Right lobe of liver (tissue), 6 donors: ENCODE results near the gene SKP2. TPM values are rescaled to one million over a fixed set of nuclear protein-coding genes. Genes with fewer than 3 reads are reported as not detected.

Experiments used
- ATAC-seq, 4 donors: fragments of 200-7000 bp; cut with Tn5 transposase; one replicate each; pipeline ENCODE4 v1.9.1; 2020; ENCODE audit warnings: mild to moderate bottlenecking in 4 of 4, moderate library complexity in 4 of 4
- DNase-seq, 3 donors: peaks; one replicate each; pipeline ENCODE4 v3.0.0-alpha.2; 2020
- H3K27ac ChIP-seq, 3 donors: fragments of 200-600 bp; one replicate each; pipeline ENCODE4 v1.8.0; 2022
- H3K27me3 ChIP-seq, 2 donors: fragments of 200-600 bp; one replicate each; pipeline ENCODE4 v1.8.0; 2022
- H3K36me3 ChIP-seq, 4 donors: fragments of 200-600 bp; sonication (generic) in 1 of 4; one replicate each; pipeline versions ENCODE4 v1.5.1 to v1.8.0; 2017 to 2022; ENCODE audit warnings: control low read depth in 1 of 4
- H3K4me1 ChIP-seq, 4 donors: fragments of 200-600 bp; sonication (generic) in 1 of 4; one replicate each; pipeline versions ENCODE4 v1.5.1 to v1.8.0; 2017 to 2022; ENCODE audit warnings: control low read depth in 1 of 4
- H3K4me3 ChIP-seq, 3 donors: fragments of 200-600 bp; one replicate each; pipeline ENCODE4 v1.8.0; 2022
- H3K9me3 ChIP-seq, 4 donors: fragments of 200-600 bp; sonication (generic) in 1 of 4; one replicate each; pipeline versions ENCODE4 v1.5.1 to v1.8.0; 2017 to 2022; ENCODE audit warnings: control low read depth in 1 of 4
- CTCF ChIP-seq, 4 donors: fragments of 200-600 bp in 3 of 4; fragments of 450-650 bp in 1 of 4; IDR thresholded peaks; one replicate each; pipeline versions ENCODE4 v1.5.1 to v1.8.0; 2016 to 2022; ENCODE audit warnings: antibody characterized with exemption in 4 of 4, mild to moderate bottlenecking in 2 of 4
- POLR2A ChIP-seq: fragments of 450-650 bp; IDR thresholded peaks from one replicate; pipeline ENCODE4 v1.6.1; 2017; ENCODE audit warnings: antibody characterized with exemption, mild to moderate bottlenecking
- WGBS: methylation state at CpG from one replicate; pipeline ENCODE4 v1.1.6; 2018; ENCODE audit warnings: low coverage, low lambda C conversion rate; ENCODE audit not compliant: insufficient coverage; ENCODE audit errors: missing lambda C conversion rate; 5-methylcytosine and 5-hydroxymethylcytosine counted together
- intact Hi-C, 2 donors: fragments of 100-400 bp; cut with DNase I; formaldehyde crosslinking; loops; one replicate each; pipeline versions ENCODE4 v1.11.2 to v1.14.1; 2022
- microRNA counts: library from miRNA; unstranded; fragments of <30 nt; microRNA quantifications from one replicate; lab custom pipeline; 2016
- microRNA-seq, 2 donors: library from miRNA; unstranded; fragments of <30 nt; microRNA quantifications; one replicate each; pipeline ENCODE4, GENCODE V29; 2019 to 2020
- small RNA-seq, 2 experiments: library from RNA; depleted of rRNA; stranded (forward); fragments of <200 nt; gene quantifications; one replicate each; pipeline ENCODE3, GENCODE V24; 2016
- total RNA-seq, 6 experiments: library from RNA; depleted of rRNA in 2 of 6; stranded (reverse); fragments of >200 nt in 2 of 6; fragmentation: NEBNext Ultra II Directional in 3 of 6; extraction: Animal tissue kit (Norgen Biotek cat#: 25700) in 3 of 6; gene quantifications; one replicate each; pipeline versions ENCODE4 v1.1.0 to v1.2.4, GENCODE V29; 2016 to 2023
- donor health status: DM: no; HTN: yes; CAD: no.
- donor health status: DM: no; HTN: no; CAD: no.
- donor health status: DM: no; HTN: no; CAD: no.
- donor health status: DM: no; HTN: yes; CAD: no.
- donor health status: DM: no; HTN: yes; CAD: no.

Gene SKP2
- total RNA-seq, 6 experiments from 2014 or later, result 11.8 to 25.0 (median 17.3) TPM

DNA sequence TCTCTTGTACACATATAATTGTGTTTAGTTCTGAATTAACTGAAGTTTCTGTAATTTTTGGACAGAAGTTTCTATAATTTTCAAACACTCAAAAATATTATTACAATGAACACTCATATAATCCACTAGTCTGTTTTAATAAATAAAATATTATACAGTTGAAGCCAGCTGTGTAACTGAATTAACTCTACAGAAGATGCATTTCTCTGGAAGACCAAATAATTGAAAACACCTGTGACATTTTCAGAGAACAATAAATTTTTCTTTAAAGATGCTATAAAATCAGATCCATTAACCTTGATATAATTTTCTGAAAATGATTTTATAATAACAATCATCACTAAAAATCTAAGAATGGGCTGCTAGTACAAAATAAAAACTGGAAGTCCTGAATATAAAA, 75.1 kb downstream of the SKP2 start:
- no peak overlapping the region for H3K27ac ChIP-seq
- H3K36me3 ChIP-seq, result peaks cover 0 to 38% (median 13%) of the 10 kb centered on the region in 4 donors
- intact Hi-C loops, result no loop called here
- ATAC-seq (no peak), DNase-seq (no peak)
- no peak overlapping the region for H3K4me3 ChIP-seq
- H3K4me1 ChIP-seq, result peaks cover 0 to 13% (median 3%) of the 10 kb centered on the region in 4 donors
- H3K27me3 ChIP-seq, result no peaks in the 10 kb centered on the region
- no peaks in the 10 kb centered on the region for H3K9me3 ChIP-seq
- TF ChIP-seq CTCF (IDR thresholded peaks at IDR 0.05) (no peak), POLR2A (no peak)

DNA sequence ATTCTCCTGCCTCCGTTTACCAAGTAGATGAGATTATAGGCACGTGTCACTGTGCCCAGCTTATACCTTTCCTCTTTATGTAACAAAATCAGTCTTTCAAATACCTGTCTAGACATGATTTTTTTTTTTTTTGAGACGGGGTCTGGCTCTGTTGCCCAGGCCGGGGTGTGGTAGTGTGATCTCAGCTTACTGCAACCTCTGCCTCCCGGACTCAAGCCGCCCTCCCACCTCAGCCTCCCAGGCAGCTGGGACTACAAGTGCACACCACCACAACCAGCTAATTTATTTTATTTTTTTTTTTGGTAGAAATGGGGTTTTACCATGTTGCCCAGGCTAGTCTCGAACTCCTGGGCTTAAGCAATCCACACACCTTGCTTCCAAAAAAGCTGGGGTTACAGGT, 76.6 kb downstream of the SKP2 start:
- H3K4me3 ChIP-seq, result no peak overlapping the region
- TF ChIP-seq CTCF (IDR thresholded peaks at IDR 0.05) (no peak), POLR2A (no peak)
- H3K27ac ChIP-seq, result no peak overlapping the region
- DNase-seq (no peak), ATAC-seq (peak in 1 of 4 donors; percentile 37)
- H3K27me3 ChIP-seq, result no peaks in the 10 kb centered on the region
- 86% methylated on average over 5 of the region's 7 CpGs for WGBS
- H3K9me3 ChIP-seq, result no peaks in the 10 kb centered on the region
- peaks cover 0 to 21% (median 3%) of the 10 kb centered on the region in 4 donors for H3K4me1 ChIP-seq
- intact Hi-C loops, result no loop called here
- peaks cover 0 to 26% (median 10%) of the 10 kb centered on the region in 4 donors for H3K36me3 ChIP-seq

DNA sequence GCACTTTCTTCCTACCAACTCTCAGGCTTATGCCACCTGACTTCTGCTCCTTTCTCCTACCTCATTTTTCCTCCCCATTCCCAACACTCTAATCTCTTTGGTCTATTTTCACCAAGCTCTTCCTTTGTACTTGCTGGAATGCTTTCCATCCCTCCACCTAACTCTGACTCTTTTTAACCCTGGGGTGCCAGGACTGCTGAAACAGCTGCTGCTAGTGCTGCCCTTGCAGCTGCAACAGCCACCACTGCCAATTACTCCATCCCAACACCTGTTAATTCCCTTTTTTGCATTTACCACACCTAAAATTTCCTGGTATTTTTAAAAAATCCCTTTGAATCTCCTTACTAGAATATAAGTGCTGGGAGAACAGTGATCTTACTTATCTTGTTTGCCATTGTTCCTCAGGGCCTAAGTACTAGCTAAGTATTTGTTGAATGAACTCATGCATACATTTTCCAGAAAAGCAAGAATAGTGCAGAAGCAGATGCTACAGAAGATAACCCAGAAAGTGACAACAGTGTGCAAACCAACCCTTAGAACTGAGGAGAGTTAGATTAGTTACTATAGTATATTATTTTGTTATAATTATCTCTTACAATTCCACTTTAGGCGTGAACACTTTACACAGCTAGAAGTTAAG, 78.4 kb downstream of the SKP2 start:
- Histone ChIP-seq H3K4me3 (no peak overlapping the region), H3K27me3 (no peaks in the 10 kb centered on the region), H3K27ac (no peak overlapping the region), H3K4me1 (peaks cover 0 to 29% (median 7%) of the 10 kb centered on the region in 4 donors), H3K36me3 (peaks cover 0 to 13% (median 6%) of the 10 kb centered on the region in 4 donors), H3K9me3 (no peaks in the 10 kb centered on the region)
- intact Hi-C loops, result no loop called here
- ATAC-seq (no peak), DNase-seq (no peak)
- WGBS, result 100% methylated on average over 1 of the region's 1 CpG
- TF ChIP-seq POLR2A (no peak), CTCF (IDR thresholded peaks at IDR 0.05) (no peak)

DNA sequence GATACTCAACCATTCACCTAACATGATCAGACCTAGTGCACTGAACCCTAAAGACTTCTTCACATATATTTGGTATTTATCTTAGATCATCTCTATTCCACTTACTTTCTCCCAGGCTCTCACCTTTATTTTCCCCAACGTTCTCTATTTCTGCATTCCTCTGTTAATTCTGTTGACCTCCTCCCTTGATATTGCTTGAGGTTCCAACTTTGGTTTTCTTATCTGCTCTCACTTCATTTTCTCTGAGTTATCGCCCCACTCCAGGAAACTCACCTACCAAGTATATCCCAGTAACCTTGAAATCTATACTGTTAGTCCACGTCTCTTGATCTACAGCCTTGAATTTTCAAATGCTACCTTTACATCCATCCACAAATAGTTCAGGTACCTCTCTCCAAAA, 80.6 kb downstream of the SKP2 start:
- peaks cover 0 to 49% (median 18%) of the 10 kb centered on the region in 4 donors for H3K4me1 ChIP-seq

More for the DNA sequence above, 80.6 kb downstream of the SKP2 start:
- ATAC-seq (no peak), DNase-seq (no peak)
- no peaks in the 10 kb centered on the region for H3K36me3 ChIP-seq
- no peaks in the 10 kb centered on the region for H3K27me3 ChIP-seq
- TF ChIP-seq POLR2A, result no peak
- intact Hi-C loops, result no loop called here
- no peak overlapping the region for H3K27ac ChIP-seq
- H3K9me3 ChIP-seq, result no peaks in the 10 kb centered on the region
- H3K4me3 ChIP-seq, result no peak overlapping the region
- WGBS, result 90% methylated on average over 2 of the region's 3 CpGs

MicroRNAs within 50 kb of the gene (microRNA counts, 767-probe panel; counts per million panel counts)
- 237 counts per million for microRNA hsa-miR-580 (lab: Ali Mortazavi, UCI)

Small RNAs within 50 kb of the gene (microRNA-seq; reads per million reads assigned to microRNA genes)
- 1.9 to 2.9 reads per million in 2 donors for gene MIR580

Small RNAs within 50 kb of the gene (small RNA-seq; reads per million reads assigned to genes)
- gene MIR580, result 0 to 0.13 reads per million in 2 experiments
- gene RNU6-1305P, result 0 reads per million in 2 experiments

Other genes with a start within 250 kb of the SKP2 start
- gene CAPSL, start 213.5 kb upstream of the SKP2 start, total RNA-seq, result not detected
- 10 to 100 TPM; 14.7 to 62.1 (median 30.3) TPM for gene UGT3A1, start 160.7 kb upstream of the SKP2 start, total RNA-seq
- 1 to 10 TPM in 1 of 6 experiments, under 1 TPM in 1, not detected in 4; 0.43 to 1.0 TPM for gene UGT3A2, start 85.2 kb upstream of the SKP2 start, total RNA-seq
- gene LMBRD2, start 224 bp upstream of the SKP2 start, total RNA-seq, result 10 to 100 TPM in 5 of 6 experiments, 1 to 10 TPM in 1; 8.0 to 13.0 (median 10.5) TPM
- gene NADK2, start 89.8 kb downstream of the SKP2 start, total RNA-seq, result 100 to 1,000 TPM; 102 to 253 (median 142) TPM
- 1 to 10 TPM in 4 of 6 experiments, under 1 TPM in 2; 0.22 to 5.0 (median 1.3) TPM for gene RANBP3L, start 149.8 kb downstream of the SKP2 start, total RNA-seq